Naive thymus-derived CD8-positive, alpha-beta T cell (primary cell): ENCODE measurements around the gene SH3BP5. TPM values are rescaled to one million over a fixed set of nuclear protein-coding genes. Genes with fewer than 3 reads are reported as not detected.

Experiments
- ATAC-seq, 2 donors: fragments of 150-1000 bp; cut with Tn5 transposase in 1 of 2; sonication (Bioruptor Pico), chemical (Tn5 transposase) in 1 of 2; 1 replicate in 1 of 2; 2 replicates in 1 of 2; pipeline ENCODE4 v1.10.0; 2021; ENCODE audit warnings: mild to moderate bottlenecking in 2 of 2, moderate library complexity in 2 of 2
- POLR2A ChIA-PET: fragments of 350-600 bp; sonication (Branson Sonifier 250); formaldehyde crosslinking; loops from one replicate; lab custom pipeline; 2021; ENCODE audit warnings: antibody characterized with exemption; lab: Charles Lee
- DNase-seq, 10 donors: peaks; one replicate each; pipeline versions ENCODE4 v3.0.0 to v3.0.0-alpha.2; 2020 to 2022
- H3K27ac Mint-ChIP-seq, 10 donors: one replicate each; pipeline ENCODE4 v1.8.0; 2020 to 2022; ENCODE audit warnings: mild to moderate bottlenecking in 10 of 10, mixed read lengths in 10 of 10, moderate library complexity in 4 of 10, inconsistent platforms in 1 of 10
- H3K27me3 Mint-ChIP-seq, 5 donors: one replicate each; pipeline ENCODE4 v1.8.0; 2021 to 2022; ENCODE audit warnings: mixed read lengths in 5 of 5
- H3K36me3 Mint-ChIP-seq, 3 donors: one replicate each; pipeline ENCODE4 v1.8.0; 2020 to 2022; ENCODE audit warnings: mixed read lengths in 3 of 3, mild to moderate bottlenecking in 2 of 3, inconsistent platforms in 1 of 3
- H3K4me1 Mint-ChIP-seq, 4 donors: one replicate each; pipeline ENCODE4 v1.8.0; 2021 to 2022; ENCODE audit warnings: mixed read lengths in 4 of 4
- H3K4me3 Mint-ChIP-seq, 10 donors: one replicate each; pipeline ENCODE4 v1.8.0; 2020 to 2022; ENCODE audit warnings: mild to moderate bottlenecking in 10 of 10, mixed read lengths in 10 of 10, moderate library complexity in 6 of 10, inconsistent platforms in 1 of 10
- H3K9me3 Mint-ChIP-seq, 9 donors: one replicate each; pipeline ENCODE4 v1.8.0; 2020 to 2022; ENCODE audit warnings: mixed read lengths in 9 of 9, mild to moderate bottlenecking in 3 of 9, inconsistent platforms in 1 of 9, moderate library complexity in 1 of 9
- polyA plus RNA-seq, 3 donors: library from polyadenylated mRNA; unstranded; fragments of 300-500 nt; fragmentation: Illumina TruSeq; gene quantifications; one replicate each; pipeline ENCODE4 v1.2.3, GENCODE V29; 2021
- total RNA-seq, 8 experiments: library from RNA in 2 of 8; stranded (reverse) in 2 of 8; gene quantifications; one replicate each; pipeline ENCODE4 v1.2.3 and lab custom pipeline; 2021 to 2026

SH3BP5 gene
- total and polyA plus RNA-seq, 5 experiments from 2014 or later = 4.4 to 26.1 (median 12.1) TPM

- peaks cover 20 to 82% (median 66%) of the 10 kb centered on the region in 4 donors for H3K4me1 Mint-ChIP-seq
- H3K9me3 Mint-ChIP-seq = no peaks in the 10 kb centered on the region
- peak overlapping the region in 2 of 10 donors; percentile 51 to 79 for H3K27ac Mint-ChIP-seq
- H3K4me3 Mint-ChIP-seq = peak overlapping the region in 1 of 10 donors; percentile 62
- DNase-seq (no peak), ATAC-seq (no peak)
- H3K36me3 Mint-ChIP-seq = no peaks in the 10 kb centered on the region
- H3K27me3 Mint-ChIP-seq = no peaks in the 10 kb centered on the region
- POLR2A ChIA-PET = interaction anchor here (0.6 to 6.2 kb wide), 7 partner anchors 25 to 112 kb away, joined by 3 to 49 read pairs (median 7); partner anchors contain the start of genes CAPN7 and SH3BP5
Observed at GRCh38 chr3:15267502-15267901, 64.9 kb downstream of the SH3BP5 start.

- no peaks in the 10 kb centered on the region for H3K9me3 Mint-ChIP-seq
- POLR2A ChIA-PET = interaction anchor here (0.5 to 6.2 kb wide), 7 partner anchors 56 to 113 kb away, joined by 3 to 49 read pairs (median 8); partner anchors contain the start of genes CAPN7 and SH3BP5
- peaks cover 13 to 74% (median 59%) of the 10 kb centered on the region in 4 donors for H3K4me1 Mint-ChIP-seq
- no peak for DNase-seq
- peaks cover 0 to under 1% (median 0%) of the 10 kb centered on the region in 3 donors for H3K36me3 Mint-ChIP-seq
- H3K4me3 Mint-ChIP-seq = no peak overlapping the region
- H3K27me3 Mint-ChIP-seq = no peaks in the 10 kb centered on the region
- H3K27ac Mint-ChIP-seq = peak overlapping the region in 1 of 10 donors; percentile 43
- ATAC-seq = no peak
Observed at GRCh38 chr3:15266510-15267376, 65.6 kb downstream of the SH3BP5 start.

GRCh38 chr3:15265655-15266509 lies 66.5 kb downstream of the SH3BP5 start:
- no peak for ATAC-seq
- no peak for DNase-seq
- H3K27me3 Mint-ChIP-seq = no peaks in the 10 kb centered on the region
- POLR2A ChIA-PET = interaction anchor here (0.5 to 2.0 kb wide), 4 partner anchors 9 to 112 kb away, joined by 3 to 9 read pairs (median 6); partner anchors contain the start of gene CAPN7
- peak overlapping the region in 6 of 10 donors; percentile 16 to 61 (median 44) for H3K27ac Mint-ChIP-seq
- peaks cover 11 to 68% (median 53%) of the 10 kb centered on the region in 4 donors for H3K4me1 Mint-ChIP-seq
- H3K4me3 Mint-ChIP-seq = no peak overlapping the region
- no peaks in the 10 kb centered on the region for H3K9me3 Mint-ChIP-seq
- peaks cover 0 to 9% (median 0%) of the 10 kb centered on the region in 3 donors for H3K36me3 Mint-ChIP-seq

GRCh38 chr3:15264486-15264885 lies 67.9 kb downstream of the SH3BP5 start:
- POLR2A ChIA-PET = interaction anchor here (0.6 to 2.0 kb wide), 2 partner anchors 57 to 59 kb away, joined by 4 to 9 read pairs; partner anchors contain the start of gene CAPN7
- ATAC-seq (no peak), DNase-seq (no peak)
- Mint-ChIP-seq H3K4me1 (peaks cover 11 to 55% (median 46%) of the 10 kb centered on the region in 4 donors), H3K27me3 (no peaks in the 10 kb centered on the region), H3K9me3 (no peaks in the 10 kb centered on the region), H3K27ac (peak overlapping the region in 5 of 10 donors; percentile 15 to 61 (median 22)), H3K36me3 (peaks cover 0 to 21% (median 2%) of the 10 kb centered on the region in 3 donors), H3K4me3 (no peak overlapping the region)

- Mint-ChIP-seq H3K9me3 (no peaks in the 10 kb centered on the region), H3K27me3 (no peaks in the 10 kb centered on the region), H3K4me1 (peaks cover 8 to 50% (median 41%) of the 10 kb centered on the region in 4 donors), H3K27ac (peak overlapping the region in 6 of 10 donors; percentile 52 to 72 (median 58)), H3K36me3 (peaks cover 0 to 26% (median 2%) of the 10 kb centered on the region in 3 donors), H3K4me3 (no peak overlapping the region)
- POLR2A ChIA-PET = no interaction called here
- DNase-seq = no peak
- ATAC-seq = no peak
Observed at GRCh38 chr3:15263926-15264325, 68.5 kb downstream of the SH3BP5 start.

GRCh38 chr3:15263120-15263519 lies 69.3 kb downstream of the SH3BP5 start:
- peak overlapping the region in 6 of 10 donors; percentile 9 to 65 (median 54) for H3K27ac Mint-ChIP-seq
- no peaks in the 10 kb centered on the region for H3K9me3 Mint-ChIP-seq
- H3K27me3 Mint-ChIP-seq = no peaks in the 10 kb centered on the region
- peaks cover 10 to 42% (median 35%) of the 10 kb centered on the region in 4 donors for H3K4me1 Mint-ChIP-seq
- DNase-seq = no peak
- ATAC-seq = no peak
- H3K4me3 Mint-ChIP-seq = no peak overlapping the region
- POLR2A ChIA-PET = no interaction called here
- H3K36me3 Mint-ChIP-seq = peaks cover 0 to 34% (median 2%) of the 10 kb centered on the region in 3 donors

- Mint-ChIP-seq H3K27me3 (no peaks in the 10 kb centered on the region), H3K36me3 (peaks cover 0 to 45% (median 2%) of the 10 kb centered on the region in 3 donors), H3K4me3 (no peak overlapping the region), H3K9me3 (no peaks in the 10 kb centered on the region), H3K27ac (peak overlapping the region in 6 of 10 donors; percentile 27 to 78 (median 61)), H3K4me1 (peaks cover 9 to 36% (median 33%) of the 10 kb centered on the region in 4 donors)
- POLR2A ChIA-PET = no interaction called here
- no peak for ATAC-seq
- no peak for DNase-seq
Observed at GRCh38 chr3:15262021-15262420, 70.4 kb downstream of the SH3BP5 start.

GRCh38 chr3:15261274-15261673 lies 71.1 kb downstream of the SH3BP5 start:
- ATAC-seq (no peak), DNase-seq (no peak)
- H3K36me3 Mint-ChIP-seq = peaks cover 0 to 50% (median 2%) of the 10 kb centered on the region in 3 donors
- no peak overlapping the region for H3K4me3 Mint-ChIP-seq
- POLR2A ChIA-PET = no interaction called here
- peak overlapping the region in 9 of 10 donors; percentile 23 to 84 (median 69) for H3K27ac Mint-ChIP-seq
- no peaks in the 10 kb centered on the region for H3K9me3 Mint-ChIP-seq
- peaks cover 9 to 30% (median 29%) of the 10 kb centered on the region in 4 donors for H3K4me1 Mint-ChIP-seq
- H3K27me3 Mint-ChIP-seq = no peaks in the 10 kb centered on the region

GRCh38 chr3:15260531-15260930 lies 71.9 kb downstream of the SH3BP5 start:
- H3K4me3 Mint-ChIP-seq = no peak overlapping the region
- H3K27ac Mint-ChIP-seq = peak overlapping the region; percentile 3 to 87 (median 72)
- POLR2A ChIA-PET = no interaction called here
- H3K36me3 Mint-ChIP-seq = peaks cover 0 to 58% (median 2%) of the 10 kb centered on the region in 3 donors
- H3K27me3 Mint-ChIP-seq = no peaks in the 10 kb centered on the region
- DNase-seq = no peak
- no peak for ATAC-seq
- H3K4me1 Mint-ChIP-seq = peaks cover 9 to 23% (median 22%) of the 10 kb centered on the region in 4 donors
- H3K9me3 Mint-ChIP-seq = no peaks in the 10 kb centered on the region

- Mint-ChIP-seq H3K27me3 (no peaks in the 10 kb centered on the region), H3K4me3 (no peak overlapping the region), H3K9me3 (no peaks in the 10 kb centered on the region), H3K4me1 (peaks cover 6 to 15% (median 8%) of the 10 kb centered on the region in 4 donors), H3K36me3 (peaks cover 0 to 69% (median 2%) of the 10 kb centered on the region in 3 donors), H3K27ac (peak overlapping the region in 9 of 10 donors; percentile 1 to 81 (median 37))
- no peak for ATAC-seq
- no peak for DNase-seq
- POLR2A ChIA-PET = no interaction called here
Observed at GRCh38 chr3:15258720-15259119, 73.7 kb downstream of the SH3BP5 start.

- ATAC-seq (peak; percentile 30 to 36), DNase-seq (no peak)
- no peaks in the 10 kb centered on the region for H3K9me3 Mint-ChIP-seq
- no peak overlapping the region for H3K4me3 Mint-ChIP-seq
- H3K27me3 Mint-ChIP-seq = no peaks in the 10 kb centered on the region
- H3K4me1 Mint-ChIP-seq = peaks cover 0 to 15% (median 7%) of the 10 kb centered on the region in 4 donors
- POLR2A ChIA-PET = interaction anchor here (0.6 kb wide), 1 partner anchor 9 kb away, joined by 6 read pairs; no protein-coding TSS in a partner anchor
- H3K27ac Mint-ChIP-seq = peak overlapping the region in 8 of 10 donors; percentile 42 to 81 (median 68)
- H3K36me3 Mint-ChIP-seq = peaks cover 0 to 88% (median 4%) of the 10 kb centered on the region in 3 donors
Observed at GRCh38 chr3:15256861-15257341, 75.5 kb downstream of the SH3BP5 start.

GRCh38 chr3:15255215-15255614 lies 77.2 kb downstream of the SH3BP5 start:
- DNase-seq = no peak
- no peak overlapping the region for H3K4me3 Mint-ChIP-seq
- no peak for ATAC-seq
- no peaks in the 10 kb centered on the region for H3K9me3 Mint-ChIP-seq
- H3K27ac Mint-ChIP-seq = peak overlapping the region in 8 of 10 donors; percentile 34 to 68 (median 48)
- POLR2A ChIA-PET = no interaction called here
- no peaks in the 10 kb centered on the region for H3K27me3 Mint-ChIP-seq
- H3K4me1 Mint-ChIP-seq = peaks cover 0 to 9% (median 4%) of the 10 kb centered on the region in 4 donors
- peaks cover 4 to 89% (median 6%) of the 10 kb centered on the region in 3 donors for H3K36me3 Mint-ChIP-seq
